Measurements from ENCODE around the gene PKN2. TPM values are rescaled to one million over a fixed set of nuclear protein-coding genes. Genes with fewer than 3 reads are reported as not detected.

PKN2 gene
- total RNA-seq, 1 donor from 2014 or later = 24.6 TPM

- intact Hi-C loops (cut with micrococcal nuclease) = loop anchor here (1.0 to 5.0 kb wide), 4 partner anchors 12 to 221 kb away; no protein-coding TSS in a partner anchor
Measured at GRCh38 chr1:88876573-88877365, 192.7 kb downstream of the PKN2 start.

GRCh38 chr1:88877382-88877825 lies 193.3 kb downstream of the PKN2 start:
- intact Hi-C loops (cut with micrococcal nuclease) = loop anchor here (1.0 to 5.0 kb wide), 4 partner anchors 11 to 222 kb away; no protein-coding TSS in a partner anchor

GRCh38 chr1:88877911-88878310 lies 193.8 kb downstream of the PKN2 start:
- intact Hi-C loops (cut with micrococcal nuclease) = loop anchor here (1.0 to 5.0 kb wide), 5 partner anchors 10 to 270 kb away; no protein-coding TSS in a partner anchor

- intact Hi-C loops (cut with micrococcal nuclease) = loop anchor here (1.0 to 5.0 kb wide), 2 partner anchors 76 to 270 kb away; no protein-coding TSS in a partner anchor
Measured at GRCh38 chr1:88878731-88879130, 194.7 kb downstream of the PKN2 start.

GRCh38 chr1:88880717-88881116 lies 196.6 kb downstream of the PKN2 start:
- intact Hi-C loops (cut with micrococcal nuclease) = loop anchor here (10.0 kb wide), 1 partner anchor 1966 kb away; the partner anchor contains the start of genes HS2ST1 and SELENOF

- intact Hi-C loops (cut with micrococcal nuclease) = loop anchor here (10.0 kb wide), 1 partner anchor 1968 kb away; the partner anchor contains the start of genes HS2ST1 and SELENOF
Measured at GRCh38 chr1:88883156-88883555, 199.1 kb downstream of the PKN2 start.

Other genes with a start within 250 kb of the PKN2 start
- 36.8 and 39.4 TPM in 2 replicates for gene GTF2B, start 207.3 kb downstream of the PKN2 start, total RNA-seq

Data from T-helper 2 cell treated with Interferon-gamma antibody and Interleukin-4, amounts not matched to agents 100 ng/mL and 5 ng/mL, for 36 hours (primary cell).